NB4 (cell line): Measurements from ENCODE around the gene NADK.
"Not testable (repeated sequence)": the region's sequence is repeated elsewhere in the genome, so short reads cannot be mapped to it uniquely, and the experiment has no call there.

Source experiments
- DNase-seq: peaks from one replicate; pipeline ENCODE4 v3.0.0; 2010; ENCODE audit warnings: low read depth
- H3K4me3 ChIP-seq: one replicate; pipeline ENCODE4 v1.5.1; 2011; ENCODE audit warnings: mild to moderate bottlenecking, low read depth, low read length, moderate library complexity
- CTCF ChIP-seq: IDR thresholded peaks from one replicate; pipeline ENCODE4 v1.5.1; 2012; ENCODE audit warnings: low read depth, low read length
- MYC ChIP-seq: IDR thresholded peaks from 2 replicates; pipeline ENCODE4 v1.6.1; 2011; ENCODE audit warnings: low read depth, low read length
- POLR2A ChIP-seq: IDR thresholded peaks from 2 replicates; pipeline ENCODE4 v1.6.1; 2011; ENCODE audit warnings: mild to moderate bottlenecking; ENCODE audit not compliant: insufficient read length; ENCODE audit errors: extremely low read depth
- TF ChIP-seq, protein P1 (sequence below): IDR thresholded peaks from 2 replicates; pipeline ENCODE4 v1.6.1; 2011; ENCODE audit warnings: low read depth, low read length

The NADK gene

DNA sequence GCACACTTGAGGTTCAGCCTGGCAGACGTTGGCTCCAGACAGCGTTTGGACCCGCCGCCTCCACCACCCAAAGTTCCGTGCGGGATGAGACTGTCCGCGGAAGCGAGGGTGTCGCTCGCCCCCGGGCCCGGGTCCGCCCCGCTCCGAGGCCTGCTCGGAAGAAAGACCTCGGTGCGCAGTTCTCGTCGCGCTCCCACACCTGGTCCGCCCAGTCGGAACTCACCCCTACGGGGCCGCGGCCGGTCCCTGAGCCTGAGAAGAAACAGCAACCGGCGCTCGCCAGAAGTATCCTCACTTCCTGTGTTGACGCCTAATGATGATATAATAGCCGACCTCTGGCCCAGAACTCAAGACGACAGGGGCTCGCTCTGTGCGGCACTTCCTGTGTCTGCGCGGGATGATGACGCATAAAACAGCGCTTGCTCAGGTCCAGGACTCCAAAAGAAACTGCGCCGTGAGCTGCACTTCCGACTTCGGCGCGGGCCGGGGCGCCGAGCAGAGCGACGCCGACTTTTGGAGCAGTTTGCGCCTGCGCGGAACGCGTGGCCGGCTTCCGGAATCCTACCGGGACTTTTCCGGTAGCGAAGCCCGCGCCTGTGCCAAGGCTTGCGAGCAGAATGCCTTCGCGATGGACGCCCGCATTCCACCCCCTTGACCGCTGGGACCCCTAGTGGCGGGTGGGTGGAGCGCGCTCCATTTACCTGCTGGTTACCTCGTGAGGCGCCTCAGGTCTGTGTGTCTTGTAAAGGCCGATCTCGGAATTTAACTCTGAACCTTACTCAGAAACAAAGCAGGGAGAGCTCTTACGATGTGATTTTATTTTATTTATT lies 54.0 kb downstream of the NADK start, which contains the start of gene CDK11A:
CDK11A (minus strand) TSS at position 323 of the 830 bp plus-strand sequence. CDS start 1,539 bp downstream, outside the sequence.
- peak within 1 kb of the TSS; percentile 63 for H3K4me3 ChIP-seq
- peak; percentile 99 for DNase-seq
- TF ChIP-seq POLR2A (peak; percentile 29), MYC (peak; percentile 45; the same call in 1 of the 2 replicates)
- TF ChIP-seq, protein P1, sequence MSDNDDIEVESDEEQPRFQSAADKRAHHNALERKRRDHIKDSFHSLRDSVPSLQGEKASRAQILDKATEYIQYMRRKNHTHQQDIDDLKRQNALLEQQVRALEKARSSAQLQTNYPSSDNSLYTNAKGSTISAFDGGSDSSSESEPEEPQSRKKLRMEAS = peak; percentile 47

DNA sequence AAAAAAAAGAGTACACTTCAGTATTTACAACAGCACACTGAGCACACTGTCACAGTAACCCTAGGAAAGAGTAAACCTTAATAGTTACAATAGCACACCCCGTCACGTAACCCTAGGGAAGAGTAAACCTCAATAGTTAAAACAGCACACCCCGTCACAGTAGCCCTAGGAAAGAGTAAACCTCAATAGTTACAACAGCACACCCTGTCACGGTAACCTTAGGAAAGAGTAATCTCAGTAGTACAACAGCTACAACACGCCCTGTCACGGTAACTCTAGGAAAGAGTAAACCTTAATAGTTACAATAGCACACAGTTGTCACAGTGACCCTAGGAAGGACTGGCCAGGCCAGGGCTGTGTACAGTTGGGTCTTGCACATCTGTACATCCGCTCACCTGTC lies 57.1 kb downstream of the NADK start:
- no peak overlapping the region for H3K4me3 ChIP-seq
- TF ChIP-seq MYC (no peak), CTCF (no peak), POLR2A (no peak)
- TF ChIP-seq, protein P1 = no peak
- DNase-seq = no peak

DNA sequence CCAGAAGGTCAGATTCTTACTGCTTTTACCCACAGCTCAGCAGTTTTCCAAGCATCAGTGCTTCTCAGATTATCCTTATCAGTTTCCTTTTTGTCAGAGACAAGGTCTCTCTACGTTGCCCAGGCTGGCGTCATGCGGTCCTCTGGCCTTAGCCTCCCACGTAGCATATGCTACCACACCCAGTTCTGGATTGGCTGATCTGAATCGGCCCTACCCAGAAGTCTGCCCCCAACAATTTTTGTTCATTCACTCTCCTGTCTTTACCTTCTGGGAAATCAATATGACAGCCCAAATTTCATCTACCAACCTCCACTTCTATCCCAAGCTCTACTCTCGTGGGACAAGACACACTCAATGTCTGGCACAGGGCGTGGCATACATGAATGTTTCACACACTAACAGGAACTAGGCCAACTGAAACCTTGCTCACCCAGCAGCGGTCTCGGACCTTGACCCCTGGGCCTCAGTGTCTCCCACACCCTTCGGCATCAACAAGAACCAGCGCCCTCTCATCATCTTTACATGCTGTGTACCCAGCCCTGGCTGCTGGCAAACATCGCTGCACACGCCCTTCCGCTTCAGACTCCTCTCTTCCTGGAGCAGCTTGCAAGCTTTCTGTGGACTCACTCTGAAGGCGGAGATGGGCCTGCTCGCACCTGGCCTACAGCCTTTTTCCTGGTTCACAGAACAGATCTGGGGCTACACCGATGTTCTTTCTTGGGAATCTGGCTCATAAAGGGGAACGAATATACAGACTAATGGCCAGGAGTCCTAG lies 63.0 kb downstream of the NADK start:
- H3K4me3 ChIP-seq, DNase-seq: not testable (repeated sequence)

GRCh38 chr1:1707897-1708296 lies 70.4 kb downstream of the NADK start:
- not testable (repeated sequence) for H3K4me3 ChIP-seq, DNase-seq

DNA sequence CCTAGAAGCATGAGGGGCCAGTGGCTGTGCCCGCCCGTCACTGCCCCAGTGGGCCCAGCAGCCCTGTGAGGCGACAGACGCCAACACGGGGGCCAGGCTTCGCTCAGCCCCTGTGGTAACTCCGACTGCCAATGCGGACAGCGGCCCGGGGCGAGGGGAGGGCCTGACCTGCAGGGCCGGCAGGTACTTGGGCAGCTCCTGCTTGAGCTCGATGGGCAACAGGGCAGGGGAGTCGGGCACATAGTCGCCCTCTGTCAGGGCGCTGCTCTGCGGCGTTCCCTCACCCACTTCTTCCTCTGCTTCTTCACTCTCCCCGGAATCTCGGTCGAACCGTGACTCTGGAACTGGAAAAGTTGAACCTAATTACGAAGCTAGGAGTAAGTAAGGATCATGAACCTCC lies 71.0 kb downstream of the NADK start:
- not testable (repeated sequence) for DNase-seq, H3K4me3 ChIP-seq

DNA sequence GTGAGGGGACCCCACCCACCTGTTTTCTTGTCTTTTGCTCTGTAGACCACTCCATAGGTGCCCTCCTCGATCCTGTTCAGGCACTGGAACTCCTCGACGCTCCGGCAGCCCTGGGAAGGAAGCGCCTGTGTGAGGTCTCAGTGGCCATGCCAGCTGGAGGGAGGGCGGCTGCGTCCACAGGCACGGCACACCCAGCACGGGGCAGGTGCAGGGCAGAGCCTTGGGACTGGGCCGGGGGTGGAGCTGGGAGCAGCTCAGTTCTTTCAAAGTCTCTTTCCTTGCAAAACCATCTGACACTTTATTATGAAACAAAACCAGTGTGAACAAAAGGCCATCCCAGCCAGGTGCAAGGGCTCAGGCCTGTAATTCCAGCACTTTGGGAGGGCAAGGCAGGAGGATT lies 72.6 kb downstream of the NADK start:
- DNase-seq, H3K4me3 ChIP-seq: not testable (repeated sequence)

DNA sequence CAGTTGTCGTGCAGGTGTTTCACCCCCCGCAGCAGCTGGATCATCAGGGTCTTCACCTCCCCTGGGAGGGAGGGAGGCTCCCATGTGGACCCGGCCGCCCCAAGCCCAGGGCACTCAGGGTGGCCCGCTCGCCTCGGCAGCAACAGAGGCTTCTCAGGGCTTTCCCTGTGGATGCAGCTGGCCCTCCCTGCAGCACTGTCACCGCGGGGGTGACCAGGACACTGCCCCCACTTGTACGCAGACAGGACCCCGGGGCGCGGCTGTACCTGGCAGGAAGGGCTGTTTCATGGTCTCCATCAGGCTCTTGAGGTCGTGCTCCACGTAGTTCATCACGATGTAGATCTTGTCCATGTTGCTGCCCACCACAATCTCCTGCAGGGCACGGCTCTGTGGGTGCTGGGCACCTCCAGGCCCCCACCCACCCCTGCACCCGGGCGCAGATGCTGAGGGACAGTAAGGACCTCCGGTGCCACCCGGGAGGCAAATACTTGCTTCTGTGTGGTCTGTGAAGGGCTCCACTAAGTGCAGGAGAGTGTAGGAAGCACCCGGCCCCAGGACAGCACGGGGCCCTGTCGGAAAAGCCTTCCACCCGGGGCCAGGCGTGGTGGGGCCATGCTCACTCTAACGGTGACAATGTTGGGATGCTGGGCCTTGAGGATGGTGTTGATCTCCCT lies 73.8 kb downstream of the NADK start:
- not testable (repeated sequence) for H3K4me3 ChIP-seq, DNase-seq

DNA sequence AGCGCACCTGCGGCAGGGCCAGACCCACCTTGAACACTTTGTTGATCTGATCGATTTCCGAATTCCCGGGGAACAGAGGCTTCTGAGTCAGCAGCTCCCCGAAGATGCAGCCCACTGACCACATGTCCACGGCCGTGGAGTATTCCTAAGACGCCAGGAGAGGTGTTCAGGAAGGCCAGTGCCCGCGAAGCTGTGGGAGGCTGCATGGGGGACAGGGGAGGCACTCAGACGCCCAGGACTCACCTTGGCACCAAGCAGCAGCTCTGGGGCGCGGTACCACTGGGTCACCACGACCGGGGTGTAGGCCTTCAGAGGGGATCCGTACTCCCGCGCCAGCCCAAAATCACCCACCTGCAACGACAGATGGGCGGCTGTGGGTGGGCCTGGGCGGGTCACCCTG lies 74.5 kb downstream of the NADK start:
- no peak overlapping the region for H3K4me3 ChIP-seq
- no peak for DNase-seq
- TF ChIP-seq POLR2A (no peak), MYC (no peak), CTCF (no peak)
- TF ChIP-seq, protein P1 = no peak

DNA sequence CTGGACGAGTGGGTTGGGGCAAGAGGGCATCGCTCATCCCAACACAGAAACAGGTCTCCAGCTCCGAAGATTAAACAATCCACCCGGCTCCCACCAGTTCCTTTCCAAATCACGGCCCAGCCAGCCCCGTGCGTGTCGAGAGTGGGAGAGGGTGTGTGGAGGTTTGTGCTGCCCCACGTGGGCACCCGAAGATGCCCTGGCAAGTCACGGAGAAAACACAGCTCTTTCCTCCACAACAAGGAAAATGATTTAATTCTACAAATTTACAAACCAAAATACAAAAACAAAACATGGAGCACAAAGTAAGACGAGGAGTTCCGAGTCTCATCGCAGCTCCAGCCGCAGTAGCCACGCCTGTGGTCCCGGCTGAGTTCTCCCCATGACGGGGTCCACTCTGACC lies 75.8 kb downstream of the NADK start:
- not testable (repeated sequence) for DNase-seq, H3K4me3 ChIP-seq
